ENCODE data around the gene DEPDC1B.
A peak's percentile ranks its signal among the peaks of the same experiment; 100 is the strongest.
"Not testable (repeated sequence)": the region's sequence is repeated elsewhere in the genome, so short reads cannot be mapped to it uniquely, and the experiment has no call there.

The DEPDC1B gene

GRCh38 chr5:60640901-60641300, 59.1 kb downstream of the DEPDC1B start:
- DNase-seq: no peak

- DNase-seq: no peak
Observed at GRCh38 chr5:60639544-60639943, 60.4 kb downstream of the DEPDC1B start.

- no peak for DNase-seq
Observed at GRCh38 chr5:60638300-60638699, 61.7 kb downstream of the DEPDC1B start.

GRCh38 chr5:60636644-60637043, 63.3 kb downstream of the DEPDC1B start:
- no peak for DNase-seq

- DNase-seq: no peak
Observed at GRCh38 chr5:60636001-60636400, 64.0 kb downstream of the DEPDC1B start.

- no peak for DNase-seq
Observed at GRCh38 chr5:60634051-60634450, 65.9 kb downstream of the DEPDC1B start.

GRCh38 chr5:60633341-60633740, 66.6 kb downstream of the DEPDC1B start:
- DNase-seq: no peak

GRCh38 chr5:60632153-60632552, 67.8 kb downstream of the DEPDC1B start:
- no peak for DNase-seq

GRCh38 chr5:60630836-60631235, 69.1 kb downstream of the DEPDC1B start:
- DNase-seq: no peak

- no peak for DNase-seq
Observed at GRCh38 chr5:60630179-60630578, 69.8 kb downstream of the DEPDC1B start.

- DNase-seq: not testable (repeated sequence)
Observed at GRCh38 chr5:60624875-60625274, 75.1 kb downstream of the DEPDC1B start.

GRCh38 chr5:60620752-60621151, 79.2 kb downstream of the DEPDC1B start:
- DNase-seq: not testable (repeated sequence)

GRCh38 chr5:60613826-60614225, 86.1 kb downstream of the DEPDC1B start:
- DNase-seq: no peak

- DNase-seq: no peak
Observed at GRCh38 chr5:60611099-60611740, 88.7 kb downstream of the DEPDC1B start.

GRCh38 chr5:60604771-60605170, 95.2 kb downstream of the DEPDC1B start:
- DNase-seq: no peak

GRCh38 chr5:60598424-60598823, 101.5 kb downstream of the DEPDC1B start:
- no peak for DNase-seq

GRCh38 chr5:60597572-60598320, 102.2 kb downstream of the DEPDC1B start:
- peak; percentile 36 for DNase-seq

GRCh38 chr5:60594715-60595477, 105.1 kb downstream of the DEPDC1B start:
- DNase-seq: no peak

- DNase-seq: no peak
Observed at GRCh38 chr5:60590172-60590571, 109.8 kb downstream of the DEPDC1B start.

- DNase-seq: not testable (repeated sequence)
Observed at GRCh38 chr5:60587312-60587711, 112.7 kb downstream of the DEPDC1B start.

GRCh38 chr5:60586307-60586901, 113.6 kb downstream of the DEPDC1B start:
- no peak for DNase-seq

GRCh38 chr5:60585618-60586017, 114.3 kb downstream of the DEPDC1B start:
- DNase-seq: no peak

- no peak for DNase-seq
Observed at GRCh38 chr5:60584304-60584703, 115.7 kb downstream of the DEPDC1B start.
